ENCODE results near the gene UPK1B. TPM values are rescaled to one million over a fixed set of nuclear protein-coding genes. Genes with fewer than 3 reads are reported as not detected.
"Not testable (repeated sequence)": the region's sequence is repeated elsewhere in the genome, so short reads cannot be mapped to it uniquely, and the experiment has no call there.

Gene UPK1B
- total RNA-seq, 1 experiment from 2014 or later: 1.0 TPM

DNA sequence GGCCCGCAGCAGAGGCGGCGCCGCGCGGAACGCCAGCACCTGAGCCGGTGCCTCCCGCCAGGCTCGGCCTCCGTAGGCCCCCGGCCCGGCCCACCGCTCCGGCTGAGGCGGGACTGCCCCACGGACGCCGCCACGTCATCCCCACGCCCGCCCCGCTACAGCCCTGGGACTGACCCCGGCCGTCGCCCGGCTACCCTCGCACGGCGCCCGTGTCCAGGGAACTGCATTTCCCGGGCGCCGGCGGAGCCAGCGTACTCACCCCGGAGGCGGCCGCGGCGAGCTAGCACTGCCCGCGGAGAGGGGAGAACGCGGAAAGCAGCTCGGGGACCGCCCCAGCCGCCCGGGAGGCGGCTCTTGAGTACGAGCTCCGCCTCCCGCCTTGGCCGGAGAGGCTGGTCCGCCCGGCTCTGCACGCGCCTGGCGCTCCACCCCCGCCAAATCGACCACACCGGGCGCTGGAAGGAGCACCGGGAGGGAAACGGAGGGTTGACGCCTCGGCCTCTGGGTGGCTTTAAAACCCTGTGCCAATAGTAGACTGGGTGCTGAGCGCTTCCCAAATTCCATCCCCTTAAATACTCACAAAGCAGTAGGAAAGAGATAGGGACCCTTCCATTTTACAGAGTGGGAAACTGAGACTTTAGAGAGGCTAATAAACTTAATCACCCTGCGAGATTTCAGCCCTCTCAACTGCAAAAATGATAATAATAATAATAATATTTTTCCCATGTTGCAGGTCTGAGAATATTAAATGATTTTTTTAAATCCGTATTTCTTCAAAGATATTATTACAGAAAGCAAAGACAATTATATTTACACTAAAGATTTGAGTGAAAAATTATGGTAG, 67.4 kb downstream of the UPK1B start, which contains the start of gene B4GALT4:
Gene B4GALT4, minus strand, starts transcription at position 288 of the 844 bp plus-strand sequence. CDS start 10,779 bp downstream, outside the sequence.
- no peaks in the 10 kb centered on the region for H3K9me3 ChIP-seq (ENCODE audit: control insufficient read depth, low read depth, low read length)
- TF ChIP-seq, protein P1, sequence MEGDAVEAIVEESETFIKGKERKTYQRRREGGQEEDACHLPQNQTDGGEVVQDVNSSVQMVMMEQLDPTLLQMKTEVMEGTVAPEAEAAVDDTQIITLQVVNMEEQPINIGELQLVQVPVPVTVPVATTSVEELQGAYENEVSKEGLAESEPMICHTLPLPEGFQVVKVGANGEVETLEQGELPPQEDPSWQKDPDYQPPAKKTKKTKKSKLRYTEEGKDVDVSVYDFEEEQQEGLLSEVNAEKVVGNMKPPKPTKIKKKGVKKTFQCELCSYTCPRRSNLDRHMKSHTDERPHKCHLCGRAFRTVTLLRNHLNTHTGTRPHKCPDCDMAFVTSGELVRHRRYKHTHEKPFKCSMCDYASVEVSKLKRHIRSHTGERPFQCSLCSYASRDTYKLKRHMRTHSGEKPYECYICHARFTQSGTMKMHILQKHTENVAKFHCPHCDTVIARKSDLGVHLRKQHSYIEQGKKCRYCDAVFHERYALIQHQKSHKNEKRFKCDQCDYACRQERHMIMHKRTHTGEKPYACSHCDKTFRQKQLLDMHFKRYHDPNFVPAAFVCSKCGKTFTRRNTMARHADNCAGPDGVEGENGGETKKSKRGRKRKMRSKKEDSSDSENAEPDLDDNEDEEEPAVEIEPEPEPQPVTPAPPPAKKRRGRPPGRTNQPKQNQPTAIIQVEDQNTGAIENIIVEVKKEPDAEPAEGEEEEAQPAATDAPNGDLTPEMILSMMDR (conservative IDR thresholded peaks at IDR 0.05): no peak
- Mint-ChIP-seq H3K4me1 (peaks cover 25 to 26% of the 10 kb centered on the region in 2 experiments), H3K9me3 (peaks cover 4 to 5% of the 10 kb centered on the region in 2 experiments), H3K36me3 (ENCODE audit: insufficient read depth in 1 of 3, low read depth in 3 of 3) (peaks cover 7 to 19% (median 17%) of the 10 kb centered on the region in 3 experiments; a peak in 5 of 7 replicates), H3K27ac (peak within 1 kb of the TSS; percentile 49 to 79 (median 69); a peak in 6 of 7 replicates), H3K27me3 (ENCODE audit: low read depth) (no peaks in the 10 kb centered on the region; the same call in 1 of the 2 replicates), H3K4me3 (peak within 1 kb of the TSS; percentile 73 to 84)
- H3K23me2 ChIP-seq (ENCODE audit: insufficient read length, low read depth, low read length, poor library complexity, severe bottlenecking): peaks cover 8% of the 10 kb centered on the region
- no peaks in the 10 kb centered on the region for H4K20me1 ChIP-seq (ENCODE audit: control insufficient read depth, insufficient read depth, insufficient read length)
- H4K91ac ChIP-seq (ENCODE audit: insufficient read length, low read depth, low read length): no peak within 1 kb of the TSS
- no peak within 1 kb of the TSS for H2BK15ac ChIP-seq (ENCODE audit: low read depth, low read length)
- DNase-seq: peak; percentile 89
- H2BK120ac ChIP-seq (ENCODE audit: low read depth, low read length, poor library complexity, severe bottlenecking): no peak within 1 kb of the TSS
- H3K4ac ChIP-seq (ENCODE audit: low read depth, low read length): no peak within 1 kb of the TSS
- no peak within 1 kb of the TSS for H2BK12ac ChIP-seq (ENCODE audit: insufficient read length, low read depth, low read length)
- H3K23ac ChIP-seq (ENCODE audit: insufficient read length, low read depth, low read length): no peak within 1 kb of the TSS
- H3K27ac ChIP-seq (ENCODE audit: insufficient read length, low read depth, low read length): no peak within 1 kb of the TSS
- H3K79me2 ChIP-seq (ENCODE audit: insufficient read depth, low read length): peaks cover 17% of the 10 kb centered on the region
- no peak within 1 kb of the TSS for H3T11ph ChIP-seq (ENCODE audit: low read length)
- H2BK5ac ChIP-seq (ENCODE audit: insufficient read length, low read length): no peak within 1 kb of the TSS
- peak within 1 kb of the TSS; percentile 34; the same call in 1 of the 2 replicates for H3K14ac ChIP-seq (ENCODE audit: insufficient read depth, low read length)
- H2AK5ac ChIP-seq (ENCODE audit: insufficient read length, low read length): no peak within 1 kb of the TSS
- WGBS (ENCODE audit: extremely low coverage, insufficient read length, low lambda C conversion rate): no CpG with 5 or more reads among the region's 70 CpGs
- H3K9ac ChIP-seq (ENCODE audit: extremely low read depth, insufficient read length, low read length): peak within 1 kb of the TSS; percentile 78
- H3K56ac ChIP-seq (ENCODE audit: insufficient read length, low read depth, low read length): no peak within 1 kb of the TSS
- H4K8ac ChIP-seq (replicated peaks; ENCODE audit: insufficient read length, low read depth, low read length): no peak within 1 kb of the TSS
- no peak within 1 kb of the TSS for H3K18ac ChIP-seq (ENCODE audit: insufficient read length, low read depth, low read length)
- no peak within 1 kb of the TSS for H2BK20ac ChIP-seq (ENCODE audit: low read depth, low read length, poor library complexity, severe bottlenecking)
- H2AFZ ChIP-seq (ENCODE audit: low read length): no peak within 1 kb of the TSS
- no peaks in the 10 kb centered on the region for H3K27me3 ChIP-seq (ENCODE audit: insufficient read depth, low read length)
- H4K5ac ChIP-seq (ENCODE audit: insufficient read length, low read depth, low read length): no peak within 1 kb of the TSS
- H3K79me1 ChIP-seq (ENCODE audit: insufficient read depth, low read depth, low read length, poor library complexity, severe bottlenecking): no peaks in the 10 kb centered on the region
- H3K4me1 ChIP-seq (ENCODE audit: insufficient read depth, low read length): no peaks in the 10 kb centered on the region
- H3K4me2 ChIP-seq (ENCODE audit: insufficient read depth, insufficient read length, low read length): peak within 1 kb of the TSS; percentile 99

DNA sequence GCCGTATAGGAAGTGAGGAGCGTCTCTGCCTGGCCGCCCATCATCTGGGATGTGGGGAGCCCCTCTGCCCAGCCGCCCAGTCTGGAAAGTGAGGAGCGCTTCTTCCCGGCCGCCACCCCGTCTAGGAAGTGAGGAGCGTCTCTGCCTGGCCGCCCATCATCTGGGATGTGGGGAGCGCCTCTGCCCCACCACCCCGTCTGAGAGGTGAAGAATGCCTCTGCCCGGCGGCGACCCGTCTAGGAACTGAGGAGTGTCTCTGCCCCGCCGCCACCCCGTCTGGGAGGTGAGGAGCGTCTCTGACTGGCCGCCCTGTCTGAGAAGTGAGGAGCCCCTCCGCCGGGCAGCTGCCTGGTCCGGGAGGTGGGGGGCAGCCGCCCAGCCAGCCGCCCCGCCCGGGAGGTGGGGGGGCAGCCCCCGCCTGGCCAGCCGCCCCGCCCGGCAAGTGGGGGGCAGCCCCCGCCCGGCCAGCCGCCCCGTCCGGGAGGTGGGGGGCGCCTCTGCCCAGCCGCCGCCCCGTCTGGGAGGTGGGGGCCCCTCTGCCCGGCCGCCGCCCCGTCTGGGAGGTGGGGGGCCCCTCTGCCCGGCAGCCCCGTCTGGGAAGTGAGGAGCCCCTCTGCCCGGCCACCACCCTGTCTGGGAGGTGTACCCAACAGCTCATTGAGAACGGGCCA, 69.1 kb downstream of the UPK1B start:
- H3K27me3 ChIP-seq (ENCODE audit: insufficient read depth, low read length); H2BK120ac ChIP-seq (ENCODE audit: low read depth, low read length, poor library complexity, severe bottlenecking); H2BK5ac ChIP-seq (ENCODE audit: insufficient read length, low read length); H2AFZ ChIP-seq (ENCODE audit: low read length); H3K27me3 Mint-ChIP-seq (ENCODE audit: low read depth); H3K18ac ChIP-seq (ENCODE audit: insufficient read length, low read depth, low read length); H4K5ac ChIP-seq (ENCODE audit: insufficient read length, low read depth, low read length); H2BK20ac ChIP-seq (ENCODE audit: low read depth, low read length, poor library complexity, severe bottlenecking); H3K4ac ChIP-seq (ENCODE audit: low read depth, low read length); H3K23ac ChIP-seq (ENCODE audit: insufficient read length, low read depth, low read length); H3K9me3 ChIP-seq (ENCODE audit: control insufficient read depth, low read depth, low read length); H3T11ph ChIP-seq (ENCODE audit: low read length); H3K27ac ChIP-seq (ENCODE audit: insufficient read length, low read depth, low read length); H3K79me1 ChIP-seq (ENCODE audit: insufficient read depth, low read depth, low read length, poor library complexity, severe bottlenecking); H3K9ac ChIP-seq (ENCODE audit: extremely low read depth, insufficient read length, low read length); H4K8ac ChIP-seq (replicated peaks; ENCODE audit: insufficient read length, low read depth, low read length); H3K4me1 ChIP-seq (ENCODE audit: insufficient read depth, low read length); H4K91ac ChIP-seq (ENCODE audit: insufficient read length, low read depth, low read length); H3K4me2 ChIP-seq (ENCODE audit: insufficient read depth, insufficient read length, low read length); H2BK12ac ChIP-seq (ENCODE audit: insufficient read length, low read depth, low read length); DNase-seq; H3K27ac Mint-ChIP-seq; H2BK15ac ChIP-seq (ENCODE audit: low read depth, low read length); H3K56ac ChIP-seq (ENCODE audit: insufficient read length, low read depth, low read length); H3K14ac ChIP-seq (ENCODE audit: insufficient read depth, low read length); H2AK5ac ChIP-seq (ENCODE audit: insufficient read length, low read length); H4K20me1 ChIP-seq (ENCODE audit: control insufficient read depth, insufficient read depth, insufficient read length); H3K23me2 ChIP-seq (ENCODE audit: insufficient read length, low read depth, low read length, poor library complexity, severe bottlenecking): not testable (repeated sequence)
- Mint-ChIP-seq H3K36me3 (ENCODE audit: insufficient read depth in 1 of 3, low read depth in 3 of 3) (peaks cover 0 to 12% (median 4%) of the 10 kb centered on the region in 3 experiments; a peak in 4 of 7 replicates), H3K4me1 (peaks cover 28 to 33% of the 10 kb centered on the region in 2 experiments), H3K9me3 (peaks cover 10 to 11% of the 10 kb centered on the region in 2 experiments), H3K4me3 (0 out of 5 replicates have a peak overlapping the region, but pooled peaks of 1 of the 2 experiments have one; percentile 46)
- peaks cover 15% of the 10 kb centered on the region; the same call in 1 of the 2 replicates for H3K79me2 ChIP-seq (ENCODE audit: insufficient read depth, low read length)
- WGBS (ENCODE audit: extremely low coverage, insufficient read length, low lambda C conversion rate): no CpG with 5 or more reads among the region's 49 CpGs
